Right renal cortex interstitium (tissue), 3 donors: ENCODE measurements around the gene TCFL5. TPM values are rescaled to one million over a fixed set of nuclear protein-coding genes. Genes with fewer than 3 reads are reported as not detected.

Experiments used
- DNase-seq, 3 donors: peaks; one replicate each; pipeline ENCODE4 v3.0.0-alpha.2; 2013; ENCODE audit warnings: low read depth in 3 of 3, low spot score in 2 of 3
- polyA plus RNA-seq, 3 donors: library from polyadenylated mRNA; unstranded; fragments of 120-200 nt; gene quantifications; one replicate each; pipeline ENCODE4 v1.2.1, GENCODE V29; 2013; ENCODE audit not compliant: insufficient read length in 3 of 3

TCFL5 gene
- polyA plus RNA-seq, 3 donors = 12.5 to 13.0 (median 12.5) TPM

DNA sequence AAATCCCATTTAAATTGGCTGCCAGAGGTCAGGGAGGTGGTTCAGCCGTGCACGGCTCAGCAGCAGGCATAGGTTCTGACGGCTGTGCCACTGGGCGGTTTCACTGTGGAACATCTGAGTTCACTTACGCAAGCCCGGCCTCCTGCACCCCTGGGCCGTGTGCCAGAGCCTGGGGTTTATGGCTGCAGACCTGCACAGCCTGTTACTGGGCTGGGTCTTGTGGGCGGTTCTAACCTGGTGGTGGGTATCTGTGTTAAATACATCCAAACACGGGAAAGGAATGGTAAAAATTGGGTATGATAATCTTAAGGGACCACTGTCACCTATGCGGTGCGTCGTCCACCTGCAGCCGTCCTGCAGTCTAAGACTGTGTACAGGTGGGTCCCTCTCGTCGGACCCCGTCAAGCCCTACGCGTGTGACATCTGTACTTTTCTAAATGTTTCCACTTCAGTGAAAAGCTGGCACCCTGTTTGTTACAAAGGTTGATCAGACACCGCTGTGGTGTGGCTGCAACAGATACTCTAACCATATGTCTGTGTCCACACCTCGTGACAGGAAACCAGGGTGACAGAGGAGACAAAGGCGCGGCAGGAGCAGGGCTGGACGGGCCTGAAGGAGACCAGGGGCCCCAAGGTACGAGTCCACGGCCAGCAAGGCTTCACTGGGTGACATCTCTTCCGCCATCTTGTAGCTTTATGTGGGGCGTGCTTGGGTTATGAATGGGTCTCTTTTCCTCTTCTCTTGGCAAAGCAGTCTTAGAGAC is 23.3 kb downstream of the TCFL5 start:
- no peak for DNase-seq

DNA sequence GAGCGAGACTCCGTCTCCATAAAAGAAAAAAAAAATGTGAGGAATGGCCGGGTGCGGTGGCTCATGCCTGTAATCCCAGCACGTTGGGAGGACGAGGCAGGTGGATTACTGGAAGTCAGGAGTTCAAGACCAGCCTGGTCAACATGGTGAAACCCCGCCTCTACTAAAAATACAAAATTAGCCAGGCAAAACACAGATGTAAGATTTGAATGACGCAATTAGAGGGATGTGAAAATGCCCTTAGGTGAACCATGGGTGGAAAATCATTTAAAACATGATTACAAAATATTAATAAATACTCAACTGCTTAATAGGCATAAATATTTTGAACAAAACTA is 23.9 kb downstream of the TCFL5 start:
- DNase-seq = no peak

DNA sequence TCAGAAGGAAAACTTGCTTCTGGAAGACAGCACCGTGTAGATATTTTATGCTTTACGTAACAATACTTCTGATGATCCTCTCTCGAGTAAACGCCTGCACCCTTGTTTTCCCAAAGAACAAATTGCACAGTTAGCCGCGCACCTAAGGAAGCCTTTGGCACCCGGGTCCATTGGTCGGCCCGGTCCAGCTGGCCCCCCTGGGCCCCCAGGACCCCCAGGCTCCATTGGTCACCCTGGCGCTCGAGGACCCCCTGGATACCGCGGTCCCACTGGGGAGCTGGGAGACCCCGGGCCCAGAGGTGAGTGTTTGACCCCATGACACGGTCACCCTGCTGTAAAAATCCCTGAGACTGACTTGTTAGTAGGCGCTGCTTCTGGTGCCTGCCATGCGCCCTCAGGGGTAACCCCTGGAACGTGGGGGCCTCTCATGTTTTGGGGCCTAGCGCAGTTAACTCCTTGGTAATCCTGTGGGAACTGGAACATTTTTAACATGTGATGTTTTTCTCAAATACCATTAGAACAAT is 24.6 kb downstream of the TCFL5 start:
- DNase-seq = no peak

DNA sequence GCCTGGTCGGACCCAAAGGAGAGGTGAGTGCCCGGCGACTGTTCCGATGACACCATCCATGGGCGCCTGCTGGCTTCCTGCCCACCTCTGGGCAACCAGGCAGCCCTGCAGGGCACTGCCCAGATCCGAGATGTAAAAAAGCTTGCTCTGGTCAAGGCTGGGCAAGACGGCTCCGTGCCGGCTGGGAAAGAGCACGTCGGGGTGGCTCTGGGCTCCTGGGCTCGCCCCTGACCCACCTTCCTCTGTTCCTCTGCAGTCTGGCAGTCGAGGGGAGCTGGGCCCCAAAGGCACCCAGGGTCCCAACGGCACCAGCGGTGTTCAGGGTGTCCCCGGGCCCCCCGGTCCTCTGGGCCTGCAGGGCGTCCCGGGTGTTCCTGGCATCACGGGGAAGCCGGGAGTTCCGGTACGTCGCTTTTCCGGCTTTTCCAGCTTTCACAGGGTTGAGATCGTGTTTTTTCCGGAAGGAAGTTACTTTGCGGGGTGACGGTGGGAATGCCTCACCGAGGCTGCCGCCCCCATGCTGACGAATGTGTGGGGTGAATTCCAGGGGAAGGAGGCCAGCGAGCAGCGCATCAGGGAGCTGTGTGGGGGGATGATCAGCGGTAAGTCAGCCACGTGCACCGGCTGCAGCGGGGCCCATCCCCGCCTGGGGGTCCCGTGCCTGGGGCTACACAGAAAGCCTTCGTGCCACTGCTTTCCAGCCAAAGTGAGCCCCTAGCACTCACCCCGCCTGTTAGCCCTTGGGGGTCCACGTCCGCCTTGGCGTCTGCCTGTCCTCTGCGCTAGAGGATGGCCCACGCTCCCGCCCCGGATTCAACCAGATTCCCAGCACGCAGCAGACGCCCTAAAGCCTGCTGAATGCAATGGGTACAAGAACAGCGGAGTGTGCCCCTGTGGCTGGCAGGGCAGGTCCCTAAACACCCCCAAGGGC is 25.4 kb downstream of the TCFL5 start:
- no peak for DNase-seq

DNA sequence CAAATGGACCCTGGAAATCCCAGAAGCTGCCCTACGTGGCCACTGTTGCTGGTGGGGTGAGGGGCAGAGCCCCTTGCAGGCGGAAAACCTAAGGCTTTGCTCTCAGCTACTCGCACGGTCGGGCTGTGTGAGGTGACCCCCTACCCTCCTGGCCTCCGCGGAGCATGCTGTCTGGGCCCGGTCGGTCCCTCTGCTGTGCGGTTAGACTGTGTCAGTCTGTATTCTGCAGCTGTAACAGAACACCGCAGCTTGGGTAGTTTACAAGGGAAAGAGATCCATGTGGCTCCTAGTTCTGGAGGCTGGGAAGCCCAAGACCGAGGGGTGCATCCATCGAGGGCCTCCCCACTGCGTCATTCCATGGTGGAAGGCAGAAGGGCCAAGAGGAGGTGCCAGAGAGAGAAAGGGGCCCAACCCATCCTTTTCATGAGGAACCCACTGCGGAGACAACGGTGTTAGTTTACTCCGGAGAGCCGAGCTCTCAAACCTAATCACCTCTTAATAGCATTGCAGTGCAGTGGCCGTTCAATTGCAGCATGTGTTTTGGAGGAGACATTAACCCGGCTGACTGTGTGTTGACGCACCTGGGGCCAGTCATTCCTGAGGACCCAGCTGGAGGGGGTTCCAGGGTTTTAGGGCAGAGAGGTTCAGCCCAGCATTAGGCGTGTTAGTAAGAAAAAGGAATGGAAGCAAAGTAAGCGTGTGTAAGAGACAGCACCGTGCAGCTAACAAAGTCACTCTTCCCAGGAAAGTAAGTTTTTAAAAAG is 26.5 kb downstream of the TCFL5 start:
- DNase-seq = no peak

DNA sequence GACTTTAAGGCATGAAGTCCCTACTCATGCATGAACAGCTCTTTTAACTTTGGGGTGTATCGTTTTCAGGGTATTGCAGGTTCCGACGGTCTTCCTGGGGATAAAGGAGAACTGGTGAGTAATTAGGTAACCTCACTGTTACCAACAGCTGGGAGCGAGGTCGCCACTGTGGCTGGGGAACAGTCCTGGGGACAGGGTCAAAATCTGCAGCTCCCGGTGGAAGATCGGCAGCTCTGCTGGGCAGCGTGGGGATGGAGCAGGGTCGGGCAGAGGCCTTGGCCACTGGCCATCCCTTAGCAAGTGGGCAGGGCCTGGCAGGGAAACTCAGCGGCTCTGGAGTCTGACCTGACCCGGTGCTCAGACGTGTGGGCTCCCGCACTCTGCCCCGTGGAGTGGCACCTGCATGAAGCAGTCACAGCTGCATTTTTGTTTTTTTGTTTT is 28.7 kb downstream of the TCFL5 start:
- DNase-seq = no peak

DNA sequence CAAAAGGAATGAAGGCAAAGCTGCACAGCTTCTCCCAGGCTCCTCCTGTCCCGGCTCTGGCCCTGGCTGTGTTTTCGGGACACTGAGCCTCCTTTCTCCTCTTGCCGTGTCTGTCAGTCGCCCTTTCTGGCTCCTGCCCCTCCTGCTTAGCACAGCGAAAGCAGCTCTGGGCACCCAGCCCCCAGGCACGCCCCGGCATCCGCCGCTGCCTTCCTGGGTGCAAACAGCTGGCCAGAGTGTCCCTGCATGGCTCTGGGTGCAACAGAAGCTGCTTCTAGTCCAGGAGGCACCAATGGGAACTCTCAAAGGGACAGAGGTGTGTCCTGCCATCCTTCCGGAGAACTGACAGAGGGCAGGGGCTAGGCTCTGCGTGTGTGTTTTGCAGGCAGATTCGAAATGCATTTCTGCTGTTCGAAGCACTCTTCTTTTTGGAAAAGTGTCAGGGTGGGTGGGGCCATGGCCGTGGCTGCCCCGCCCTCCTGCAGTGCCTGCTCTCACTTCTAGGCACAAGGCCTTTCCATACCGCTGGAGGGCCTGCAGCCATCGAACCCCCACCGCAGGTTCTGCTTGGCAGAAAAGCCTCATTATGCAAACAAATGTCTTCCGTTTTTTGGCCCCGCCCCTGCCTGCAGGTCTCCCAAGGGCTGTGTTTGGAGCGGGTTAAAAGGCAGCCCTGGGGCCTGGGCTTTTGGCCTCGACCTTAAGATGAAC is 29.3 kb downstream of the TCFL5 start:
- no peak for DNase-seq

DNA sequence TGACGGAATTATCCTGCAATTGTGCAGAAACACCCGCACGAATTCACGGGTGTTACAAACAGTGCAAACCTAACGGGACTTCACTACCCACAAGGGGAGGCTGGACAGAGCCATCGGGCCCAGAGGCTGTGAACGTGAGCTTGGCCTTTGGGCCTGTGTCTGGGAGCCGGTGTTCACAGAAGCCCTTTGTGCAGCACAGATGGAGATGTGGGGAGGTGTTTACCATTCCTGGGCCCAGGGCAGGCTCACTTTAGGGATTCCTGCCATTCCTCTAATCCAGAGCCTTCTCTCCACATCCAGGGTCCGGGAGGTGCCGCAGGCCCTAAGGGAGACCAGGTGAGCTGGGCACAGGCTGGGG is 29.8 kb downstream of the TCFL5 start:
- DNase-seq = no peak

DNA sequence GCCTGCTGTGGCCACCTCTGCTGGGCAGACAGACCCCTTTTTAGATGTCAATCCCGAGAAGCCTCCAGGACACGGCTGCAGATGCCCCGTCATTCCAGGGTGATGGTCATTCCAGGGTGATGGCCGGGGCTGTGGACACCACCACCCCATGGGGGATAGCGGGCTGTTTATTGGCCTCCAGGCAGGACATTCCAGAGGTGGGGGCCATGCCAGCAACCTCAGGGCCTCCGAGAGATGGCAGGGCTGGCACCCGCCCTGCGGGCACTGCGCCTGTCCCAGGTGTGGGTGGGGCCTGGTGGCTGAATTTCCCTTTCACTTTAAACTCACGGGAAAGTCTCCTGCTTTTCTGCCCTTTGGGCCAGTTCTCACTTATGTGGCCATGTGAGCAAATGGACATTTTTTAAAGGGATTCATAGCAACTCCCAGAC is 30.2 kb downstream of the TCFL5 start:
- DNase-seq = no peak

DNA sequence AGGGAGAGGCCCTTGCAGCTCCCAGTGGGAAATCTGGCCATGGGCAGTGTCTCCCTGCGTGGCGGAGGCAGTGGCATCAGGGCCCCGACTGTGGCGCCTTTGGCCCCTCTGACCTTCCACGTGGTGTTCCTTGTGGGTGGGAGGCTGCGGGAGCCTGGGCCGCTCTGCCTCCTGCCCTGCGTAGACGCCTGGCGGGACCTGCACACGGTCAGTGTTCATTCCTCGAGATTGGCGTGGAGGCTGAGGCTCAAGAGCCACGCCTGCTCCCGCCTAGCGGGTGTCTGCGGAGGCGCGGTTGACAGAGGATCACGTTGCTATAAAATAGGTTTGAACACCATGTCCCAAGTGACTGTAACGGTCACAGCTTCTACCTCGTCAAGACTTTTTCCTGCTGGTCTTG is 30.8 kb downstream of the TCFL5 start:
- no peak for DNase-seq

DNA sequence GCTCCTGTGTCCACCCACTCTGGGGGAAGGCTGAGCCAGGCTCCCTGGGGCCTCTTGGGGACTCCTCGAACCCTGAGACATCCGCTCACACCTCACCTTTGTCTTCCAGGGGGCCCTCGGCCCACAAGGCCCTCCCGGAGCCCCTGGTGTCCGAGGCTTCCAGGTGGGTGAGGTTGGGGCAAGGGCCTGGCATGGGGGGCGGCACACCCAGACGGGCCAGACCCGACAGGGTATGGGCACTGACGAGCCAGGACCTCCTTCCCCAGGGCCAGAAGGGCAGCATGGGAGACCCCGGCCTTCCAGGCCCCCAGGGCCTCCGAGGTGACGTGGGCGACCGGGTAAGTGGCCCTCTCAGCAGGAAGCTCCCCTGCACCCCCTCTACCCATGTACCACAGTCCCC is 31.4 kb downstream of the TCFL5 start:
- no peak for DNase-seq

DNA sequence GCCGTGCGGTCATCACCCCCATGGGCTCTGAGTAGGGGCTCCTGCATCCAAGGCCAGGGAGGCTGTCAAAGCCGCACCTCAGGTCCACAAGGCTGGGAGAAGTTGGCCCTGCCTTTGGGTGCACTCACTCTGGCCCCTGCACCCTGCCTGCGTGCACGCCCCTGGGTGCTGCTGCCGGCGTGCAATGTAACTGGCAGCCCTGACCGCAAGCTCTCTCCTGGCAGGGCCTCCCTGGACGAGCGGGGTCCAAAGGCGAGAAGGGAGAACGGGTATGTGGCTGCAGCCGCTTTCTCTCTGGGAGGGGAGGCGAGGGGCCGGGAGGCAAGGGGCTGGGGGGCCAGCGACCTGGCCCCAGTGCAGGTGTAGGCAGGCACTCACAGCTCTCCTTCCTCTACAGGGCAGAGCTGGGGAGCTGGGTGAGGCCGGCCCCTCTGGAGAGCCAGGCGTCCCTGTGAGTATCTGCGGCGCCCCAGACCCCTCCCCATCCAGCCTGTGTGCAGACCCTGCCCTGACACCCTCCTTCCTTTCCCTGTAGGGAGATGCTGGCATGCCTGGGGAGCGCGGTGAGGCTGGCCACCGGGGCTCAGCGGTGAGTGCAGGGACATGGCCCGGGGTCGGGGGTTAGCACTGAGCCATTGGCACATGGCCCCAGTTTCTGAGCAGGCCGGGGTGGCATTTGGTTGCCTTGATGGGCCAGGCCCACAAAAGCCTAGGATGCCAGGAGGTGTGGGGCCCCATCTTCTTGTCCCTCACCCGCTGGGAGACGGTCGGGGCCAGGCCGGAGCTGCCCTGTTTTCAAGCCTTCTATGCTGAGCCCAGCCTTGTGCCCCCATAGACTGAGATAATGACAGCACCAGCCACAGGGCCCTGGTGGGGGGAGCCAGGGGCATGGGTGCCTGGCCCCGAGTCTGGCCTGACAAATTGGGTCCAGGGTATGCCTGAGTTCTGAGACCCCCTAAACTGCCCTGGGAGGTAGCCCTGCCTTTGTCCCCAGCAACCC is 32.1 kb downstream of the TCFL5 start:
- DNase-seq = no peak

DNA sequence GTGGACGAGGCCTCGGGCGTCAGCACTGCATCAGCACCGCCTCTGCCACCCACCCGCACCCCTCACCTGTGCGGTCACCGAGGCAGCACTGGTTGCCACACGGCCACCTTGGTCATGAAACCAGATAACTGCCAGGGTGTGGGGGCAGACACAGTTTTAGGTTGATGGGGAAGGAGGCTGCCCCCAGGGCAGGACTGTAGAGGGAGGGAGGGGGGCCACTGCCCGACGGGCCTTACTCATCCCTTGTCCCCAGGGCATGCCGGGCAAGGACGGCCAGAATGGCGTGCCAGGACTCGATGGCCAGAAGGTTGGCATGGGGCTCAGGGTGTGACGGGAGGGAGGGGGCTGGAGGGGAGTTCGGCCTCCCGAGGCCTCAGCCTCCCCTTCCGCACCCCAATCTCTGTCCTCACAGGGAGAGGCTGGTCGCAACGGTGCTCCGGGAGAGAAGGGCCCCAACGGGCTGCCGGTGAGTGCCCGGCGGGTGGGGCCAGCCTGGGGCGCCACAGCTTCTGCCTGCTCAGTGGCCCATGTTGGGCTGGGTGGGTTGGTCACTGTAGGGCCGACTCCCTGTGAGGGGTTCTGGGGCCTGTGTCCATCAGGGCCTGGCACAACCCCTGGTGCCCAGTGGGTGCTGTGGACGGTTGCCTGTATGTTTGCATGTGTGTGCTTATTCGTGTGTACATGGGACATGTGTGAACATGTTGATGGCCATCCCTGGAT is 33.0 kb downstream of the TCFL5 start:
- no peak for DNase-seq

DNA sequence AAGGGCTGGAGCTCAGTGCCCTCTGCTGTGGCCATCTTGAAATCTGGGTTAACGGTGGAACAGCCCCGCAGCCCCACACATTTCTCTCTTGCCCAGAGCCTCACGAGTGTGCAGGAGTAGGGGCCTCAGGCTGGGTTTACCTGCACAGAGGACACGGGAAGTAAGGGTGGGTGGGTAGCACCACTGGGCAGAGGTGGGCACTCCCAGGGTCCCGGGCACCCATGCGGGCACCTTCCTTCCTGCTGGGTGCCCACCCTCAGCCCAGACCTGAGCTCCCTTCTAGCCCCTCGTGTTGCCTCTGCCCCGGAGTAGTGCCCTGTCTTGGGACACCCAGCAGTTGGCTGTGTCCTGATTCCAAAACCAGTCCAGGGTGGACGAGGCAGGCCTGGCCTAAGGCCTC is 33.6 kb downstream of the TCFL5 start:
- no peak for DNase-seq

DNA sequence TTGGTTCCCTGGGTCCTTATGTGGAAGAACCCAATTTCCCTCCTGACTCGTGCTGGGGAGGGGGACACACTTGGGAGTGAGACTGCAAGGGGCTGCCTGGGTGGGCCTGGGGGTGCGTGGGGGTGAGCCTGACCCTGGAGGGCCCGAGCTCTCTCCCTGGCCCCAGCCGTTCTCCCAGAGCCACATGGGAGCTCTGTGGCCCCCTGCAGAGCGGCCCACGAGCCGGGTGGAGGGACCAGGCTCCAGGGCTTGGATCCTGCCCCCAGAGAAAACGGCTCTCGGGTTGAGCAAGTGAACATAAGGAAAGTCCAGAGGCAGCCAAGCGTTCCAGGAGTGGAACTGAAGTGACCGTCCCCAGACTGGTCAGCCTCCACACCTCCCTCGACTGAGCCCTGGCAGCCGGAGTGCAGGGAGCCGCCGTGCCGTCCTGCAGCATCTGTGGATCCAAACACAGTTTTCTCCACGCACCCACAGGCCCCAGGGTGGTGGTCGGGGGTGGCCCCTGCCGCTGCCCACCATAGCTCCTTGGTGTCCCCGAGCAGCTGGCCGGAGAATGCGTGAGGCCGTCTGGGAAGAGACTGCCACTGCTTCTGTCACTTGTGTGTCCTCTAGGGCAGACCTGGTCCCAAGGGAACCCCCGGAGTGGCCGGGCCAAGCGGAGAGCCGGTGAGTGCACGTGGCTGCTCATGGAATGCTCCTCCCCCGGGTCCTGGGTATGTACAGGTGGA is 34.1 kb downstream of the TCFL5 start:
- no peak for DNase-seq

DNA sequence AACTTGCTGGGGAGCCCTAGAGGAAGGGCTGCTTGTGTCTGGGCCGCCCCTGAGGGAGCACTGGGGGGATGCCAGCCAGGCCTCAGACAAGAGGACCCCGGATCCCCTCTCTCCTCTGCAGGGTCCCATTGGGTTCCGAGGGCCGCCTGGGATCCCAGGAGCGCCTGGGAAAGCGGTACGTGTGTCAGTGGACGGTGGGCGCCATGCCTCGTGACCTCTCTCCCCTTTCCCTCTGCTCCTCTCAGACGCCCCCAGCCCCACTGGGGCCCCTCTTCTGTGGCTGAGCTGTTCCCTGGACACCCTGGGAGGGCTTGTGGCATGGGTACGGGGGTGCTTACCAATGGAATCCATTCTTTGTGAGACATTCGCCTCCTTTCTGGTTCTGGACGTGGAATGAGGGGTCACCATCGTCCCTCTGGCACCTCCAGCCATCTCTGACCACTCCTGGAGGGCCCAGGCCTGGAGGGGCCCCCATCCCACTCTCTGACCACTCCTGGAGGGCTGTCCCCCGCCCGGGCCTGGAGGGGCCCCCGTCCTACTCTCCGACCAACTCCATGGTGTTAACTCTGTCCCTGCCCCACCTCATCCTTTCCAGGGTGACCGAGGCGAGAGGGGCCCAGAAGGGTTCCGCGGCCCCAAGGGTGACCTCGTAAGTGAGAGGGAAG is 34.8 kb downstream of the TCFL5 start:
- no peak for DNase-seq

DNA sequence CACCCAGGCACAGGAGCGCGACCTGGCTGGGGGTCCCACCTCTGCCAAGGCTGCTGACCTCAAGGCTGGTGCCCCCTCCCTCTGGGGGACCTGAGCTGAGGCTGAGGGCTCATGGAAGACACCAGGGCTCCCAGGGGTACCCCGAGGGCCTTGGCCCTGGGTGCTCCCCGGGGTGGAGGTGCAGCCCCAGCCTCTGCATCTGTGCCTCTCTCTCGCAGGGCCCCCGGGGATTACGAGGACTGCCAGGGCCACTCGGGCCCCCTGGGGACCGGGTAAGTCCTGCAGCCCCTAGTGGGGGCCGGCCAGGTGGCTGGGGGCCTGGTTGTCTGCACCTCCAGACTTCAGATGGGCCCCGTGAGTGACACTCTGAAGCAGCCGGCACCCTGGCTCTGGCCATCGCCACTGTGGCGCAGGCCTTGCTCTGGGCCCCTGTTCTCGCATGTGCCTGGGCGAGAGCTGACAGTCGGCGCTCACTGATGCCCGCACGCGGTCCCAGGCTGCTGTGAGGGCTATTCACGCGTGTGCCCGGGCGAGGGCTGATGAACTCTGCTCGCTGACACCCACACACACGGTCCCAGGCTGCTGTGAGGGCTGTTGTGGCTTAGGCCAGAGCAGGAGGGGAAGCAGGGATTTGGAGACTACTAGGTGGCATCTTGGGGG is 35.5 kb downstream of the TCFL5 start:
- no peak for DNase-seq
